ENCODE data around the gene LLGL2.

- no peak for TF ChIP-seq ZNF687 (IDR thresholded peaks at IDR 0.05)
- no peak for TF ChIP-seq MTA3 (IDR thresholded peaks at IDR 0.05; ENCODE audit: borderline replicate concordance, low read length)
These were observed 48.1 kb downstream of the LLGL2 start for GRCh38 chr17:75573540-75573957.
